Kidney epithelial cell (primary cell): Measurements from ENCODE around the gene MAFB. TPM values are rescaled to one million over a fixed set of nuclear protein-coding genes. Genes with fewer than 3 reads are reported as not detected.

ENCODE experiments used
- DNase-seq: peaks from one replicate; pipeline ENCODE4 v3.0.0-alpha.2; 2010; ENCODE audit warnings: low read depth
- H3K27me3 ChIP-seq: 2 replicates; pipeline ENCODE4 v1.6.0; 2011; ENCODE audit warnings: low read length; ENCODE audit not compliant: control insufficient read depth, insufficient read depth
- H3K36me3 ChIP-seq: 2 replicates; pipeline ENCODE4 v1.5.1; 2011; ENCODE audit warnings: low read length; ENCODE audit not compliant: control insufficient read depth, insufficient read depth
- H3K4me3 ChIP-seq: 2 replicates; pipeline ENCODE4 v1.5.1; 2011; ENCODE audit warnings: low read depth, mild to moderate bottlenecking, control low read depth, low read length
- CTCF ChIP-seq: IDR thresholded peaks from 2 replicates; pipeline ENCODE4 v1.5.1; 2011; ENCODE audit warnings: mild to moderate bottlenecking, moderate library complexity, low read length, control low read depth, inconsistent platforms; ENCODE audit not compliant: insufficient read depth, poor library complexity, severe bottlenecking
- total RNA-seq: library from RNA; depleted of rRNA; stranded (reverse); fragments of >200 nt; gene quantifications from 2 replicates; pipeline ENCODE4 v1.2.3, GENCODE V29; 2015

Gene MAFB
- total RNA-seq, 1 donor from 2014 or later = 3.5 TPM

- Histone ChIP-seq H3K27me3 (no peaks in the 10 kb centered on the region), H3K36me3 (no peaks in the 10 kb centered on the region), H3K4me3 (no peak overlapping the region)
- TF ChIP-seq CTCF = no peak
- DNase-seq = no peak
These were observed 28.4 kb upstream of the MAFB start for GRCh38 chr20:40717343-40717865.

- Histone ChIP-seq H3K27me3 (no peaks in the 10 kb centered on the region), H3K4me3 (no peak overlapping the region), H3K36me3 (no peaks in the 10 kb centered on the region)
- DNase-seq = no peak
- no peak for TF ChIP-seq CTCF
These were observed 26.5 kb upstream of the MAFB start for GRCh38 chr20:40715491-40715890.

- TF ChIP-seq CTCF = no peak
- H3K4me3 ChIP-seq = no peak overlapping the region
- no peaks in the 10 kb centered on the region for H3K27me3 ChIP-seq
- no peak for DNase-seq
- no peaks in the 10 kb centered on the region for H3K36me3 ChIP-seq
These were observed 25.9 kb upstream of the MAFB start for GRCh38 chr20:40714916-40715315.

GRCh38 chr20:40714109-40714508, 25.1 kb upstream of the MAFB start:
- no peak for DNase-seq
- no peaks in the 10 kb centered on the region for H3K36me3 ChIP-seq
- H3K27me3 ChIP-seq = no peaks in the 10 kb centered on the region
- TF ChIP-seq CTCF = no peak
- no peak overlapping the region for H3K4me3 ChIP-seq

- no peak for DNase-seq
- Histone ChIP-seq H3K4me3 (no peak overlapping the region), H3K27me3 (no peaks in the 10 kb centered on the region), H3K36me3 (no peaks in the 10 kb centered on the region)
- TF ChIP-seq CTCF = no peak
These were observed 24.5 kb upstream of the MAFB start for GRCh38 chr20:40713508-40713907.

GRCh38 chr20:40711079-40711478, 22.0 kb upstream of the MAFB start:
- TF ChIP-seq CTCF = no peak
- DNase-seq = no peak
- H3K4me3 ChIP-seq = no peak overlapping the region
- H3K36me3 ChIP-seq = no peaks in the 10 kb centered on the region
- no peaks in the 10 kb centered on the region for H3K27me3 ChIP-seq
